Upper lobe of left lung (tissue), 4 donors: Measurements from ENCODE around the gene SELENOO.

Experiments
- CTCF ChIP-seq, 6 experiments: fragments of 450-650 bp in 4 of 6; fragments of 200-600 bp in 2 of 6; sonication (generic) in 2 of 6; IDR thresholded peaks; one replicate each; pipeline ENCODE4 v1.5.1; 2016 to 2019; ENCODE audit warnings: antibody characterized with exemption in 6 of 6
- POLR2A ChIP-seq, 4 donors: fragments of 450-650 bp; IDR thresholded peaks; one replicate each; pipeline ENCODE4 v1.5.1; 2016 to 2017; ENCODE audit warnings: antibody characterized with exemption in 4 of 4, mild to moderate bottlenecking in 2 of 4

DNA sequence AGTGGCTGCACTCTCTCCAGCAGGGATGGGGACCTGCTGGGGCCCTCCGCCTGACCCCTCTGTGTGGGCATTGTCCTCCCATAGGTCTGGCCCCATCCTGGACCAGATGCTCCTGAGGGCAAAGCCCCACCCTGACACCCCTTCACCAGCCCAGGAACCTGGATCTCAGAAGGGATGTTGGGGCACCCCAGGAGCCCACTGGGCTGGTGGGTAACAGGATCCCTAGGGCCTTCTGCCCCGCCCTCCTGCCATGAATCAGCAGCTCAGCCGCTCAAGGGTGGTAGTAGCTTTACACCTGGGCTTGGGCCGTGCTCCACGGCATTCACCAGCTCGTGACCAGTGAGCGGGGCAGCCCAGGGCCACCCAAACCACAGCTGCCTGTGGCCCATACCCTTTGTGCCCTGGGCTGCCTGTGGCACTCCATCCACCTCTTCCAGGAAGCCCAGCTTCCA is 61.7 kb downstream of the SELENOO start:
- TF ChIP-seq CTCF (IDR thresholded peaks at IDR 0.05) (no peak), POLR2A (IDR thresholded peaks at IDR 0.05) (no peak)
